Right cardiac atrium (tissue), 5 donors: Measurements from ENCODE around the gene DAAM2. TPM values are rescaled to one million over a fixed set of nuclear protein-coding genes. Genes with fewer than 3 reads are reported as not detected.
A peak's percentile ranks its signal among the peaks of the same experiment; 100 is the strongest.

Source experiments
- ATAC-seq, 2 donors: fragments of 200-7000 bp; cut with Tn5 transposase; one replicate each; pipeline versions ENCODE4 v1.8.0 to v1.9.1; 2020; ENCODE audit warnings: moderate library complexity in 2 of 2, mild to moderate bottlenecking in 1 of 2
- DNase-seq, 3 donors: peaks; one replicate each; pipeline ENCODE4 v3.0.0-alpha.2; 2020
- H3K27ac ChIP-seq: one replicate; pipeline ENCODE4 v1.5.1; 2013; ENCODE audit warnings: mild to moderate bottlenecking, low read length, control low read depth, moderate library complexity
- H3K27me3 ChIP-seq: one replicate; pipeline ENCODE4 v1.6.1; 2013; ENCODE audit not compliant: control insufficient read depth, insufficient read depth
- H3K4me1 ChIP-seq: one replicate; pipeline ENCODE4 v1.6.1; 2013; ENCODE audit warnings: low read length; ENCODE audit not compliant: control insufficient read depth, insufficient read depth
- H3K4me3 ChIP-seq: one replicate; pipeline ENCODE4 v1.5.1; 2013; ENCODE audit warnings: low read length, control low read depth
- H3K9me3 ChIP-seq: one replicate; pipeline ENCODE4 v1.6.1; 2013; ENCODE audit warnings: low read length; ENCODE audit not compliant: control insufficient read depth
- WGBS: extraction: QIAGEN DNeasy Blood & Tissue Kit; methylation state at CpG from one replicate; pipeline ENCODE4 v1.1.7; 2013; 5-methylcytosine and 5-hydroxymethylcytosine counted together
- intact Hi-C, 4 donors: fragments of 100-400 bp; cut with DNase I; formaldehyde crosslinking; loops; one replicate each; pipeline versions ENCODE4 v1.11.0 to v1.14.0; 2022 to 2023
- long read RNA-seq, 4 donors: library from polyadenylated mRNA; unstranded; transcript quantifications; one replicate each; pipeline ENCODE4 v2.0.0, GENCODE V29; 2020 to 2021
- polyA plus RNA-seq: library from polyadenylated mRNA; stranded (reverse); fragments of 200-250 nt; gene quantifications from one replicate; pipeline ENCODE4 v1.2.3, GENCODE V29; 2013
- total RNA-seq, 4 donors: library from RNA; stranded (reverse); fragmentation: NEBNext Ultra II Directional; extraction: Animal tissue kit (Norgen Biotek cat#: 25700); gene quantifications; one replicate each; pipeline ENCODE4 v1.2.1, GENCODE V29; 2021
- donor health status: healthy with polysubstance abuse.
- donor health status: DM: no; HTN: yes; CAD: no.
- donor health status: DM: no; HTN: no; CAD: no.
- donor health status: DM: no; HTN: yes; CAD: no; lungs with severe emphysema.
- donor health status: DM: yes; HTN: yes; CAD: no.

The DAAM2 gene
- total RNA-seq (10 to 100 TPM in 2 of 4 donors, 1 to 10 TPM in 2; 7.2 to 11.5 (median 9.2) TPM), polyA plus RNA-seq (9.9 TPM)
- long read RNA-seq, donor 1, full-length matches to known transcripts = 3 of 14 reads
- long read RNA-seq, donor 1, partial matches to known transcripts = 5 of 14 reads
- long read RNA-seq, donor 1, other reads (novel, unspliced or antisense) = 6 of 14 reads
- long read RNA-seq, donor 2, partial matches to known transcripts = 2 of 5 reads
- long read RNA-seq, donor 2, other reads (novel, unspliced or antisense) = 2 of 5 reads
- long read RNA-seq, donor 3, partial matches to known transcripts = 3 of 9 reads
- long read RNA-seq, donor 3, other reads (novel, unspliced or antisense) = 5 of 9 reads
- long read RNA-seq, donor 4, full-length matches to known transcripts = 2 of 11 reads
- long read RNA-seq, donor 4, partial matches to known transcripts = 5 of 11 reads
- long read RNA-seq, donor 4, other reads (novel, unspliced or antisense) = 4 of 11 reads

GRCh38 chr6:39791850-39792539, at the start of gene DAAM2:
Gene DAAM2 (plus strand): TSS chr6:39792376. CDS start chr6:39856303, 63,927 bp downstream.
- intact Hi-C loops = no loop called here
- ATAC-seq = peak; percentile 90 to 92
- DNase-seq = peak; percentile 74 to 92 (median 88)
- Histone ChIP-seq H3K9me3 (no peaks in the 10 kb centered on the region), H3K4me1 (peaks cover 6% of the 10 kb centered on the region), H3K27me3 (no peaks in the 10 kb centered on the region), H3K4me3 (peak within 1 kb of the TSS; percentile 88), H3K27ac (peak within 1 kb of the TSS; percentile 39)
- 3% methylated on average over 55 of the region's 55 CpGs for WGBS

- H3K9me3 ChIP-seq = no peaks in the 10 kb centered on the region
- 86% methylated on average over 3 of the region's 3 CpGs for WGBS
- H3K4me1 ChIP-seq = no peaks in the 10 kb centered on the region
- H3K27me3 ChIP-seq = no peaks in the 10 kb centered on the region
- DNase-seq = no peak
- H3K4me3 ChIP-seq = no peak overlapping the region
- intact Hi-C loops = no loop called here
- no peak for ATAC-seq
- H3K27ac ChIP-seq = no peak overlapping the region
These were observed 45.4 kb upstream of the DAAM2 start for GRCh38 chr6:39746795-39747194.

GRCh38 chr6:39752835-39753724, 39.1 kb upstream of the DAAM2 start:
- H3K4me1 ChIP-seq = peaks cover 5% of the 10 kb centered on the region
- DNase-seq (no peak), ATAC-seq (peak; percentile 50 to 55)
- 73% methylated on average over 12 of the region's 12 CpGs for WGBS
- no peaks in the 10 kb centered on the region for H3K9me3 ChIP-seq
- no peak overlapping the region for H3K4me3 ChIP-seq
- no peaks in the 10 kb centered on the region for H3K27me3 ChIP-seq
- peak overlapping the region; percentile 75 for H3K27ac ChIP-seq
- intact Hi-C loops = no loop called here

GRCh38 chr6:39753725-39754045, 38.5 kb upstream of the DAAM2 start:
- WGBS = 35% methylated on average over 3 of the region's 3 CpGs
- intact Hi-C loops = no loop called here
- no peak overlapping the region for H3K4me3 ChIP-seq
- H3K27ac ChIP-seq = peak overlapping the region; percentile 75
- peak in 2 of 3 donors; percentile 26 to 73 for DNase-seq
- peak; percentile 79 to 91 for ATAC-seq
- H3K4me1 ChIP-seq = peaks cover 5% of the 10 kb centered on the region
- no peaks in the 10 kb centered on the region for H3K27me3 ChIP-seq
- H3K9me3 ChIP-seq = no peaks in the 10 kb centered on the region

GRCh38 chr6:39754514-39755115, 37.6 kb upstream of the DAAM2 start:
- Histone ChIP-seq H3K27ac (no peak overlapping the region), H3K27me3 (no peaks in the 10 kb centered on the region), H3K4me1 (peaks cover 6% of the 10 kb centered on the region), H3K4me3 (no peak overlapping the region), H3K9me3 (no peaks in the 10 kb centered on the region)
- DNase-seq (peak; percentile 37 to 63 (median 46)), ATAC-seq (no peak)
- 51% methylated on average over 5 of the region's 5 CpGs for WGBS
- intact Hi-C loops = no loop called here

- H3K4me1 ChIP-seq = peaks cover 8% of the 10 kb centered on the region
- intact Hi-C loops = no loop called here
- no peak for ATAC-seq
- H3K4me3 ChIP-seq = no peak overlapping the region
- H3K9me3 ChIP-seq = no peaks in the 10 kb centered on the region
- no peak overlapping the region for H3K27ac ChIP-seq
- DNase-seq = no peak
- 66% methylated on average over 1 of the region's 1 CpG for WGBS
- H3K27me3 ChIP-seq = no peaks in the 10 kb centered on the region
These were observed 36.9 kb upstream of the DAAM2 start for GRCh38 chr6:39755231-39755630.

- no peak for DNase-seq
- intact Hi-C loops = no loop called here
- H3K9me3 ChIP-seq = no peaks in the 10 kb centered on the region
- H3K4me3 ChIP-seq = no peak overlapping the region
- H3K27me3 ChIP-seq = no peaks in the 10 kb centered on the region
- H3K27ac ChIP-seq = no peak overlapping the region
- ATAC-seq = no peak
- WGBS = 92% methylated on average over 2 of the region's 2 CpGs
- peaks cover 8% of the 10 kb centered on the region for H3K4me1 ChIP-seq
These were observed 35.6 kb upstream of the DAAM2 start for GRCh38 chr6:39756582-39756981.

- no peaks in the 10 kb centered on the region for H3K27me3 ChIP-seq
- ATAC-seq = no peak
- H3K9me3 ChIP-seq = no peaks in the 10 kb centered on the region
- no peak overlapping the region for H3K4me3 ChIP-seq
- WGBS = 70% methylated on average over 2 of the region's 2 CpGs
- DNase-seq = no peak
- no peak overlapping the region for H3K27ac ChIP-seq
- H3K4me1 ChIP-seq = peaks cover 4% of the 10 kb centered on the region
- intact Hi-C loops = no loop called here
These were observed 33.1 kb upstream of the DAAM2 start for GRCh38 chr6:39758905-39759605.

- WGBS = 44% methylated on average over 3 of the region's 3 CpGs
- ATAC-seq (peak in 1 of 2 donors; percentile 61), DNase-seq (no peak)
- intact Hi-C loops = no loop called here
- peaks cover 4% of the 10 kb centered on the region for H3K4me1 ChIP-seq
- no peak overlapping the region for H3K27ac ChIP-seq
- H3K9me3 ChIP-seq = no peaks in the 10 kb centered on the region
- H3K4me3 ChIP-seq = no peak overlapping the region
- H3K27me3 ChIP-seq = no peaks in the 10 kb centered on the region
These were observed 31.8 kb upstream of the DAAM2 start for GRCh38 chr6:39760226-39760952.
